Measurements from ENCODE around the gene NKX3-2.

Gene NKX3-2

DNA sequence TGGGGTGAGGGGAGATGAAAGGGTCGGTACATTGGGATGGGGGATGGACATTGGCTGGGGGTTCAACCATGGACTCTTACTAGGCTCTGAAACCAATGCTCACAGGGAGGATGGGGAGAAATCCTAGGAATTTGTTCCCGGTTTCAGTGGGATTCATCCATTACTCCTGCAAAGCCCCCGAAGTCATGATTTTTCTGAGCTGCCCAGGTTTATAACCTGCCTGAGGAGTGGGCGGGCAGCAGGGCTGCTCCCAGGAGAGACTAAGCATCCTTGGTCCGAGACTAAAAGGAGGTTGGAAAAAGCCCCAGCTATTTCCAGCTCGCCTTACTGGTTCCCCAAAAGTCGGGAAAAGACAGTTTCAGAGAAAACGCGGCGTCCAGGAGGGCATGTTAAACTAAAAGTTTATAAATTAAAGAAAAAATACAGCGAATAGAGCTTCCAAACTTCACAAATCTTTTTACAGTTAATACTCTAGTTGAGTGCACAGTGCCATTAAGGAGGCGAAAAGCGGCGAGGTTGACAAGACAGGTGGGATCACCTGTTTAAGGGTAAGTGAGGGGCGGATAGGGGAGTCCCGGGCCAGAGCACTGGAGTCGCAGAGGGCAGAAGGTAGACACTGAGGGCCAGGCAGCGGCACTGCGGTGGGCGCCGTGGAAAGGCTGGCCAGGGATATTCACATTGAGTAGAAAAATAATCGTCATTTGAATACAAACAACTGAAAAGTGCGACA, 3.7 kb downstream of the NKX3-2 start:
- no peak for DNase-seq (ENCODE audit: low read depth)
- TF ChIP-seq, protein P1, sequence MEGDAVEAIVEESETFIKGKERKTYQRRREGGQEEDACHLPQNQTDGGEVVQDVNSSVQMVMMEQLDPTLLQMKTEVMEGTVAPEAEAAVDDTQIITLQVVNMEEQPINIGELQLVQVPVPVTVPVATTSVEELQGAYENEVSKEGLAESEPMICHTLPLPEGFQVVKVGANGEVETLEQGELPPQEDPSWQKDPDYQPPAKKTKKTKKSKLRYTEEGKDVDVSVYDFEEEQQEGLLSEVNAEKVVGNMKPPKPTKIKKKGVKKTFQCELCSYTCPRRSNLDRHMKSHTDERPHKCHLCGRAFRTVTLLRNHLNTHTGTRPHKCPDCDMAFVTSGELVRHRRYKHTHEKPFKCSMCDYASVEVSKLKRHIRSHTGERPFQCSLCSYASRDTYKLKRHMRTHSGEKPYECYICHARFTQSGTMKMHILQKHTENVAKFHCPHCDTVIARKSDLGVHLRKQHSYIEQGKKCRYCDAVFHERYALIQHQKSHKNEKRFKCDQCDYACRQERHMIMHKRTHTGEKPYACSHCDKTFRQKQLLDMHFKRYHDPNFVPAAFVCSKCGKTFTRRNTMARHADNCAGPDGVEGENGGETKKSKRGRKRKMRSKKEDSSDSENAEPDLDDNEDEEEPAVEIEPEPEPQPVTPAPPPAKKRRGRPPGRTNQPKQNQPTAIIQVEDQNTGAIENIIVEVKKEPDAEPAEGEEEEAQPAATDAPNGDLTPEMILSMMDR (IDR thresholded peaks at IDR 0.05; ENCODE audit: low read depth, low read length, missing control alignments): no peak
- no peak overlapping the region for H3K4me3 ChIP-seq (ENCODE audit: low read depth, low read length)

DNA sequence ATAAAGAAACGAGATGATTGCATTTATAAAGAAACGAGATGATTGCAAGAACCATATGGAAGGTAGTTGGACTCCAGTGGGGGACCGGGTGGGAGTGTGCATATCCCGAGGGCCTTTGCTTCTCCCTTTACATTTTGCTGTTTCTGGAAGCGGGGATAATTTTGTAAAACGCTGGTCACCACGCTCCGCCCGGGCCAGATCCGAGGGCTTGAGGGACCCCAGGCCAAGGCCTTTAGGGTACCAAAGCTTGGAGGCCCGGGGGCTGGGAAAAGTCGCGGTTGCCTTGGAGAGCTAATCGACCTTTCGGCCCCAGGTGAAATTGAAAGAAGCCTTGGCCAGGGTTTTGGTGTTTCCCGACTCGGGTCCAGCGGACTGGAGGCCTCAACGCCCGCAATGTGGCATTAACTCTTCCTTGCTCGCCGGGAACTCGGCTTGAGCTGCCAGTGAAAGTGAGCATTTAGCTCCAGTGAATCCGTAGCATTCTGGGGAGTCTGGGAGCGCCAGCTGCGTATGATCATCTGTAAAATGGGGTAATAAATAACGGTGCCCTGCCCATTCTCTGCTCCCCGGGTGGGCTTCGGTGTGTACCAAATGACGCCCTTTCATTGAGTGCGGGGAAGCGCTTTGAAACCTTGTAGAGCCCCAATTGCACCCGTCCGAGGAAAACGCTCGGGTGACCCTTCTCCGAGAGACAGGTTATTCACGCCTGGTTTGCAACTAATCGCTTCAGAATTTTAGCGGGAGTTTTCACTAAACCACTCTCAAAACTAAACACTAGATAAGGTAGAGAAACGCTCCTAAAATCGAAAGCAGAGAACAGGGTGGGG, 4.5 kb downstream of the NKX3-2 start:
- DNase-seq (ENCODE audit: low read depth): no peak
- no peak overlapping the region for H3K4me3 ChIP-seq (ENCODE audit: low read depth, low read length)
- TF ChIP-seq, protein P1 (IDR thresholded peaks at IDR 0.05; ENCODE audit: low read depth, low read length, missing control alignments): no peak

DNA sequence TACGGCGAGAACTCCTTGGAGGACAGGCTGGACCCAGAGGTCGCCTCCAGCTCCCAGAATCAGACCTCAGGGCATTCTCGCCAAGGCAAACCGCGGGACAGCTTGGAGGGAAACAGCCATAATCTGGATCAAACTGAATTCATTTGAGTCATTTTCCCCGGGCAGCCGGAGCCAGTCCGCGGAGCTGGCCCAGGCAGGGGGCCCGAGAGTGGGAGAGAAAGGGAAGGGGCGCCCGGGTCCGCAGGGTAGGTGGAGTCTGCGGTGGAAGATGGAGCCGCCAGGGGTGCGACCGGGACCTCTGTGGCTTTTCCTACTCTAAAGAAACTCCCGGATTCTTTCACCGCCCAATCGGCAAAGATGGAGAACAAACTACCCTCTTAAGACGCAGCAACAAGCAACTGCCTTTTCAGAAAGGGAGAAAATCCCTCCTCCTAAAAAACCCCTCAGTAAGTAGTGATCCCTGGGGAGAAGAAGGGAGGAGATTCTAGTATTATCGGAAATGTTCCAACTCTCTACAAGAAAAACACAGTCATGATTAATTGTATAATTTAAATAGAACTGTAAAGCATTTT, 5.2 kb downstream of the NKX3-2 start:
- no peak overlapping the region for H3K4me3 ChIP-seq (ENCODE audit: low read depth, low read length)
- no peak for DNase-seq (ENCODE audit: low read depth)
- TF ChIP-seq, protein P1 (IDR thresholded peaks at IDR 0.05; ENCODE audit: low read depth, low read length, missing control alignments): no peak

DNA sequence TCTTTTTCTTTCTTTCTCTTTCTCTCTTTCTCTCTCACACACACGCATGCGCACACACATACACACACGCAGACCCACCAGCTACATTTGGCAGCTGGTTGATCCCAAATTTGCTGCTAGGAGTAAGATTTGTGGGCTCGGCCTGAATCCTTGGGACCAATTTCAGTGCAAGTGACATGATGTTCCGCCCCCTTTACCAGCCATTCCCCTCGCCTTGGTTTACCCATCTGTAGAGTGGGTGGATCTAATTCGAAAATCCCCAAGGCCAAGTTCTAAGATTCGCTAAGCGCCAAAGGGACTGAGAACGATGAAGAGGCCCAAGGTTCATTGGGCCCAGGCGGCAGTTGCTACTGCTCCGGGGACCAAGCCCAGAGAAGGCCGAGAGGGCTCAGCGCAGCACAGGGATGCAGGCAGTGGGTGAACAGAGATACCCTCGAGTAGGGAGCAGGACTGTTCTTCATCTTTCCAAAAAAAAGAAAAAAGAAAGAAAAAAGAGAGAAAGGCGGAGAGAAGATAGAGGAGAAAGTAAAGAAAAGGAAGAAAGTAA, 5.8 kb downstream of the NKX3-2 start:
- TF ChIP-seq, protein P1 (IDR thresholded peaks at IDR 0.05; ENCODE audit: low read depth, low read length, missing control alignments): no peak
- H3K4me3 ChIP-seq (ENCODE audit: low read depth, low read length): no peak overlapping the region
- DNase-seq (ENCODE audit: low read depth): no peak

DNA sequence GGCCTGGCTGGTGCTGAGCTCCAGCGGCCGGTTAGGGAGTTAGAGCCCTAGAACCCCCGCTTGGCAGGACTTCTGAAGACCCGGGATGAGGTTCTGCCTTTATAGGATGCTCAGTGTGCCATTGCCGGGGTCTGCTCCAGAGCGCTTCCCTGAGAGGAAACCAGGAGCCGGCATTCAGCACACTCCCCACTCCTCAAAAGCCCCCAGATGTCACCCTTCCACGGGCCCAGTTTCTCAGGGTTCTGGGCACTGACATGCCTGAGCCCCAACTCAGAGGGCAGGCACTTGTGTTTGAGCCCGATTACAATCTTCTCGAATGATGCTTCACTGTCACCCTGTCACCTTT, 6.5 kb downstream of the NKX3-2 start:
- no peak for DNase-seq (ENCODE audit: low read depth)
- no peak overlapping the region for H3K4me3 ChIP-seq (ENCODE audit: low read depth, low read length)
- TF ChIP-seq, protein P1 (IDR thresholded peaks at IDR 0.05; ENCODE audit: low read depth, low read length, missing control alignments): no peak

DNA sequence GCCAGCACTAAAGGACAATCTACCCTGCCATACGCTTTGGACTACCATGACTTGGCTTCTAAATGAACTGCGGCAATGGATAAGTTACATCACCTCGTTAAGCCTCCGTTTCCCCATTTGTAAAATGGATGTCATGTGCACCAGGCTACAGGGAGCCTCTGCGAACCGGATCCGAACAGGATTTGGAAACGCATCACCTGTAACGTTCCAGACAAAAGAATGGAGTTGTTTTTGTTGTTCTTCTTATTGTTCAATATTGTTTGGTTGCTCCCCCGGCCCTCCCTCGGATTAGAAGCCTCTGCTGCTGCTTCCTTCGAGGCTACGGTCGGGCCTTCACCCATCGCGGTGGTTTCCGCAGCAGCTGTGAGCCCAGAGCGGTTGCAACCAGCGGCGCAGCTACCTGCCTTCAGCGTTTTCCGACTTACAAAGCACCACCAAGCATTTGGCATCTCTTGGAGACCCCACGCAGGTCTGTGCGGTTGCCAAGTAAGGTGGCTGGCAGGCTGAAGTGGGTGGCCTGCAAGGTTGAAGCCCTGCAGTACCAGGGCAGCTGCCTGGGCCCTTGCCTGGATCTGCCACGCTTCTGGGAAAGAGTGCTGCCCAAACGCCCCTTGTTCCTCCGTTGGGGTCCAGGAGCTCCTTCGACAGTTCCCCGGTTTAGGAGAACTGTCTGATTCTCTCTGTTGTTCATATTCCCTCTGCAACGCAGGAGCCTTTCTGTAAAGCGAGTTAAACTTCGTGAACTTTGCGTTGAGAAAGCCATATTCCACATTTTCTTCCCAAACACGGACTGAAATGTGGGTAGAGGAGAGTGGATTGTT, 7.1 kb downstream of the NKX3-2 start:
- DNase-seq (ENCODE audit: low read depth): no peak
- TF ChIP-seq, protein P1 (IDR thresholded peaks at IDR 0.05; ENCODE audit: low read depth, low read length, missing control alignments): no peak
- no peak overlapping the region for H3K4me3 ChIP-seq (ENCODE audit: low read depth, low read length)
